ENCODE measurements around the gene ARHGEF18. TPM values are rescaled to one million over a fixed set of nuclear protein-coding genes. Genes with fewer than 3 reads are reported as not detected.
"Not testable (repeated sequence)": the region's sequence is repeated elsewhere in the genome, so short reads cannot be mapped to it uniquely, and the experiment has no call there.

ARHGEF18 gene
- total and polyA plus RNA-seq, 2 of the 13 experiments (the other 11 are each of a cell fraction or from before 2014, with no cell fraction given) = 4.2 to 17.5 TPM

DNA sequence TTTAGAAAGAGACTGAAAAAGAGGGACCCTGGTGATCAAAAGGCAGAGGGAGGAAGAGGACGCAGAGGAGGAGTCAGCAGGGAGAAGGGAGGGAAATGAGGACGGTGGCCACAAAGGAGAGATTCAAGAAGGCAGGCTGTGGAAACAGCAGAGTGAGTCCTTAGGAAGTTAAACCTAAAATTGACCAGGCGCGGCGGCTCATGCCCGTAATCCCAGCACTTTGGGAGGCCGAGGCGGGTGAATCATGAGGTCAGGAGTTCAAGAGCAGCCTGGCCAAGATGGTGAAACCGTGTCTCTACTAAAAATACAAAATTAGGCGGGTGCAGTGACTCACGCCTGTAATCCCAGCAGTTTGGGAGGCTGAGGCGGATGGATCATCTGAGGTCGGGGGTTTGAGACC, 20.1 kb downstream of the ARHGEF18 start:
- CTCF ChIA-PET (ENCODE audit: low intra/inter-chr PET ratio, low total read pairs); DNase-seq (ENCODE audit: low spot score); H2AFZ ChIP-seq (ENCODE audit: low read length); intact Hi-C loops (cut with micrococcal nuclease; ENCODE audit: unreplicated experiment); H3K4me3 ChIP-seq (replicated peaks in 1 of 3; ENCODE audit: insufficient read depth in 1 of 3, low read depth in 2 of 3, low read length in 3 of 3); H3K4me1 ChIP-seq (ENCODE audit: insufficient read depth, low read length); in situ Hi-C loops (cut with HindIII; ENCODE audit: extremely low pct_ligation_motif_present, low pct_unique_long_range_greater_than_20kb); H3K4me2 ChIP-seq (ENCODE audit: low read depth, low read length); H3K9ac ChIP-seq (ENCODE audit: insufficient read depth, low read depth, low read length); H3K9me3 ChIP-seq (ENCODE audit: low read length); POLR2A ChIA-PET; H3K27ac ChIP-seq (ENCODE audit: extremely low read length, insufficient read depth, low read length); FAIRE-seq; H3K79me2 ChIP-seq (ENCODE audit: insufficient read depth, low read length); BruUV-seq (replicated peaks); H3K36me3 ChIP-seq (replicated peaks in 1 of 2; ENCODE audit: control insufficient read depth in 1 of 2, insufficient read depth in 2 of 2, low read length in 2 of 2); H4K20me1 ChIP-seq (ENCODE audit: insufficient read depth, low read length); ATAC-seq: not testable (repeated sequence)
- H3K27me3 ChIP-seq (ENCODE audit: control insufficient read depth in 1 of 2, insufficient read depth in 2 of 2, low read length in 2 of 2) = peaks cover 0 to 14% of the 10 kb centered on the region in 2 experiments; a peak in 3 of 5 replicates
- WGBS (ENCODE audit: low lambda C conversion rate) = 5% methylated on average over 13 of the region's 13 CpGs

GRCh38 chr19:7370546-7370945, 21.8 kb downstream of the ARHGEF18 start:
- CTCF ChIA-PET (ENCODE audit: low intra/inter-chr PET ratio, low total read pairs) = no interaction called here
- BruUV-seq (replicated peaks) = no TSS peak
- ATAC-seq (no peak), FAIRE-seq (no peak), DNase-seq (ENCODE audit: low spot score) (no peak)
- Histone ChIP-seq H3K9me3 (ENCODE audit: low read length) (no peaks in the 10 kb centered on the region), H3K4me1 (ENCODE audit: insufficient read depth, low read length) (no peaks in the 10 kb centered on the region), H4K20me1 (ENCODE audit: insufficient read depth, low read length) (no peaks in the 10 kb centered on the region), H3K36me3 (replicated peaks in 1 of 2; ENCODE audit: control insufficient read depth in 1 of 2, insufficient read depth in 2 of 2, low read length in 2 of 2) (no peaks in the 10 kb centered on the region), H3K27me3 (ENCODE audit: control insufficient read depth in 1 of 2, insufficient read depth in 2 of 2, low read length in 2 of 2) (peaks cover 0 to 17% of the 10 kb centered on the region in 2 experiments; a peak in 3 of 5 replicates), H3K9ac (ENCODE audit: insufficient read depth, low read depth, low read length) (no peak overlapping the region), H3K79me2 (ENCODE audit: insufficient read depth, low read length) (no peaks in the 10 kb centered on the region), H3K4me2 (ENCODE audit: low read depth, low read length) (no peak overlapping the region), H3K4me3 (replicated peaks in 1 of 3; ENCODE audit: insufficient read depth in 1 of 3, low read depth in 2 of 3, low read length in 3 of 3) (no peak overlapping the region), H3K27ac (ENCODE audit: extremely low read length, insufficient read depth, low read length) (no peak overlapping the region), H2AFZ (ENCODE audit: low read length) (no peak overlapping the region)
- TF ChIP-seq HIVEP1 (CRISPR knock-in tag; IDR thresholded peaks at IDR 0.05) (no peak), ATF2 (CRISPR knock-in tag; IDR thresholded peaks at IDR 0.05) (no peak), FOXO4 (CRISPR knock-in tag; conservative IDR thresholded peaks at IDR 0.05) (no peak), ZFP91 (CRISPR knock-in tag; IDR thresholded peaks at IDR 0.05; ENCODE audit: borderline replicate concordance) (no peak), ZFP37 (CRISPR knock-in tag; IDR thresholded peaks at IDR 0.05; ENCODE audit: borderline replicate concordance) (no peak), ZNF616 (CRISPR knock-in tag; IDR thresholded peaks at IDR 0.05; ENCODE audit: low read depth) (no peak), ZNF570 (CRISPR knock-in tag; IDR thresholded peaks at IDR 0.05; ENCODE audit: borderline replicate concordance) (no peak)
- TF ChIP-seq, protein P1, sequence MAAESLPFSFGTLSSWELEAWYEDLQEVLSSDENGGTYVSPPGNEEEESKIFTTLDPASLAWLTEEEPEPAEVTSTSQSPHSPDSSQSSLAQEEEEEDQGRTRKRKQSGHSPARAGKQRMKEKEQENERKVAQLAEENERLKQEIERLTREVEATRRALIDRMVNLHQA (CRISPR knock-in tag; IDR thresholded peaks at IDR 0.05) = no peak
- 23% methylated on average over 10 of the region's 10 CpGs for WGBS (ENCODE audit: low lambda C conversion rate)
- intact Hi-C loops (cut with micrococcal nuclease; ENCODE audit: unreplicated experiment) = no loop called here
- in situ Hi-C loops (cut with HindIII; ENCODE audit: extremely low pct_ligation_motif_present, low pct_unique_long_range_greater_than_20kb) = no loop called here
- POLR2A ChIA-PET = no interaction called here

Data from HepG2 (cell line).